ENCODE data around the gene DCLK1.

DCLK1 gene

GRCh38 chr13:36163286-36163685, 32.1 kb upstream of the DCLK1 start:
- no peak for TF ChIP-seq CTCF (IDR thresholded peaks at IDR 0.05; ENCODE audit: insufficient read depth, low read length, missing control alignments)
- ChIA-PET CTCF (interaction anchor here (0.7 kb wide), 1 partner anchor 532 kb away, joined by 3 read pairs; no protein-coding TSS in a partner anchor), POLR2A (no interaction called here)
- no peak overlapping the region for H3K4me3 ChIP-seq (ENCODE audit: low read depth, low read length)
- DNase-seq (ENCODE audit: low read depth, low spot score) = no peak

GRCh38 chr13:36160297-36160696, 29.1 kb upstream of the DCLK1 start:
- TF ChIP-seq CTCF (IDR thresholded peaks at IDR 0.05; ENCODE audit: insufficient read depth, low read length, missing control alignments) = no peak
- no peak for DNase-seq (ENCODE audit: low read depth, low spot score)
- CTCF ChIA-PET = no interaction called here
- POLR2A ChIA-PET = no interaction called here
- H3K4me3 ChIP-seq (ENCODE audit: low read depth, low read length) = no peak overlapping the region

- ChIA-PET POLR2A (no interaction called here), CTCF (interaction anchor here (0.9 kb wide), 1 partner anchor 10 kb away, joined by 3 read pairs; no protein-coding TSS in a partner anchor)
- DNase-seq (ENCODE audit: low read depth, low spot score) = no peak
- no peak for TF ChIP-seq CTCF (IDR thresholded peaks at IDR 0.05; ENCODE audit: insufficient read depth, low read length, missing control alignments)
- no peak overlapping the region for H3K4me3 ChIP-seq (ENCODE audit: low read depth, low read length)
Measured at GRCh38 chr13:36158611-36159010, 27.4 kb upstream of the DCLK1 start.

DNA sequence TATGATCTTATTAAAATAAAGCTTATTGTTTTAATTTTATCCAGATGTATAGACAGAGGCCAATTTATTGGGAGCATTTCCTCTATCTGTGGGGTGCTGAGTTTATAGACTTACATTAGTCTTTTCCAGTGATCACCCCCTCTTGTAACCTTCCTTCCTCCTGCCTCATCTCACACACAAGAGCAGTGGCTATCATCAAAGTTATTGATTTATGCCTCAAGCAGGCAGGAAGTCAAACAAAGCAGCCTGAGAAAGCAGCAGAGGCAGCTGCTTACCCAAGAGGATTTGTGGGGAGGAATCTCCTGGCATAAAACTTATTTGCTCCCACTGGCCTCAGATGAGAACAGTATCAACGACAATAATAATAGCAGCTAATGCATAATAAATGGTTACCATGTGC, 26.3 kb upstream of the DCLK1 start:
- no peak for DNase-seq (ENCODE audit: low read depth, low spot score)
- H3K4me3 ChIP-seq (ENCODE audit: low read depth, low read length) = no peak overlapping the region
- CTCF ChIA-PET = no interaction called here
- TF ChIP-seq CTCF (IDR thresholded peaks at IDR 0.05; ENCODE audit: insufficient read depth, low read length, missing control alignments) = no peak
- POLR2A ChIA-PET = no interaction called here

DNA sequence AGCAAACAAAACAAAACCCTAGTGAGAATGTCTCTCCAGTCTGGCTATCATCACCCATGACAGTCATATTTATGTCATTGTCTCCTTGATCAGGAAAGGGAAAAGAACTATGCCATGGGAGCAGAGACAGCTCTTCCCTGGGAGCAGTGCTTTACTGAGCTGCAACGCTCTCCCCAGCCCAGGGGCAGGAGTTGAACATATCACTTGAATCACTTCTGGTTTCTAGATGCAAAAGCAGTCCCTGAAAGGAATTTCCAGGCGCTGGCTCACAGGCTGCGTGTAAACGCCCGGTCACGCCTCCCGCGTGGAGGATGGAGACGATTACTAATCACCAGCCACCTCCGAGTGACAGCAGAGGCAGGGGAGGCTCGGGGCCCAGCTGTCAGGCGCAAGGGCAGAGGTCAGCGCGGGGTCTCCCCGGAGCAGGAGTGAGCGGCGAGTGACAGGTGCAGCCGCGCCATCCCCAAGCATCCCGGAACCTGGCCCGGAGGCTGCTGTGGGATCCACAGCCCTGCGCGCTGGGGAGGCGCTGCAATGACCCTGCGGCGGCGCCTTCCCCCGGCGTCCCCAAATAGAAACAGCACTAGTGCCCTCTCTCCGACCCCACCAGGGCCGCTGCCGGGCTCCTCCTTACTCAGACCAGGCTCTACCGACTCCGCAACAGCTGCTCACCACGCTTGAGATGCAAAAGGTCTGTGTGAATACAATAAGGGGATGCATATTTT, 23.5 kb upstream of the DCLK1 start:
- H3K4me3 ChIP-seq (ENCODE audit: low read depth, low read length) = peak overlapping the region; percentile 39
- ChIA-PET POLR2A (no interaction called here), CTCF (no interaction called here)
- DNase-seq (ENCODE audit: low read depth, low spot score) = no peak
- no peak for TF ChIP-seq CTCF (IDR thresholded peaks at IDR 0.05; ENCODE audit: insufficient read depth, low read length, missing control alignments)

- CTCF ChIA-PET = no interaction called here
- TF ChIP-seq CTCF (IDR thresholded peaks at IDR 0.05; ENCODE audit: insufficient read depth, low read length, missing control alignments) = no peak
- POLR2A ChIA-PET = no interaction called here
- DNase-seq (ENCODE audit: low read depth, low spot score) = no peak
- H3K4me3 ChIP-seq (ENCODE audit: low read depth, low read length) = no peak overlapping the region
Measured at GRCh38 chr13:36151591-36151990, 20.4 kb upstream of the DCLK1 start.
